HG02610 (cell line): ENCODE data around the gene STOM.

Experiments
- ATAC-seq: cut with Tn5 transposase; IDR thresholded peaks from one replicate; pipeline ENCODE4 v1.9.1; 2021; ENCODE audit warnings: mild to moderate bottlenecking, moderate library complexity; ENCODE audit not compliant: unreplicated experiment

Gene STOM

DNA sequence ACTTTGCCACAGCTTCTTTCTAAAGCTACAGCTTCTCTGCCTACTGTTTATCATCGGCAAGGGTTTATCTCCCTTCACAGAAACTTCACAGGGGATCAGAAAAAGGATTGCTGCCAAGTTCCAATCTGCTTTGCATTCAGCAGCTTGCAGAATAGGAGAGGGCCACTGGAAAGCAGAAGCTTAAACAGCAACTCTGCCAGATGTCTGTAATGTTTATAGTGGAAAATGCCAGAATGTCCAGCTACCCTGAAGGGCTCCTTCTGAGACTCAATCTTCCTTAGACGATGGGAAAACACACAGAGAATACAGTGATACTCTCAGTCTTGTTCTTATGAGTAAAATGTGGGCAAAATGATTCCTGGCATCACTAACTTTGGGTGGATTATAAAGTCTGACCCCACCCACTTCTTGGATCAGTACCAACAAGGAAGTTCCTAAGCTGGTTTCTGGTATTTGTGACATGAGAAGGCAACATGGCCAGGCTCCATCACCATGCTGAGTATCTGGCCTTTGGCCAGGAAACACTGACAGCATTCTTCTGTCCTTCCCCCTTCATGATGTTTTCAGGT is 19.0 kb downstream of the STOM start:
- no peak for ATAC-seq

DNA sequence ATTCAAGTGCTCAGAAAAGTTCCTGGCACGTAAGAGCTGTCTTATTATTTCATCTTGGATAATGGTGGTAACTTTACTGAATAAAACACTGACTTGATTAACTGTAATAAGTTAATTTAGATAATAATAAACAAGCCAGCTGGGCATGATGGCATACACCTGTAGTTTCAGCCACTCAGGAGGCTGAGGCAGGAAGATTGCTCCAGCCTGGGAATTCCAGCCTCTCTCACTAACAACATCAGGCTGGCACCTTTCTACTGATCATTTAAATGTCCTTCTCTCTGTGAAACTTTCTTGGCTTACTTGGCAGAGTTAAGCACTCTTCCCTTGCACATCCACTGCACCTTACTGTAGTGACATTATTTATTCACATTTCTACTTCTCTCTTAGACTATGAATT is 20.0 kb downstream of the STOM start:
- ATAC-seq, result no peak

DNA sequence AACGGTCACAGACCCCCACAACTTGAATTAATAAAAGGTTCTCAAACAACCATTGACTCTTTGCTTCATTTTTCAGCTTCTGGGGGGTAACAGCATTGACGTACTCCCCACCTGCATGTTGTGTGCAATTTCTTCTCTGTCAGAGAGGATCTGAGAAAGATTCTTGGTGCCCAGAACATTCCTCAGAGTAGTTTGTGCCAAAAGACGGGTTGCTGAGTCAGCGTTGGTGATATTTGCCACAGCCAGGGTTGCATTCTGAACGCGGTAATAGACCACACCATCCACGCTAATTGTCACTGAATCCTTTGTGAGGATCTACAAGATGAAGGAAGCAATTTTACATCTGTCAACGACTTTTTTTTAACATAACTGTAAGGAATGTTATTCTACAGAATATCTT is 21.0 kb downstream of the STOM start:
- no peak for ATAC-seq

DNA sequence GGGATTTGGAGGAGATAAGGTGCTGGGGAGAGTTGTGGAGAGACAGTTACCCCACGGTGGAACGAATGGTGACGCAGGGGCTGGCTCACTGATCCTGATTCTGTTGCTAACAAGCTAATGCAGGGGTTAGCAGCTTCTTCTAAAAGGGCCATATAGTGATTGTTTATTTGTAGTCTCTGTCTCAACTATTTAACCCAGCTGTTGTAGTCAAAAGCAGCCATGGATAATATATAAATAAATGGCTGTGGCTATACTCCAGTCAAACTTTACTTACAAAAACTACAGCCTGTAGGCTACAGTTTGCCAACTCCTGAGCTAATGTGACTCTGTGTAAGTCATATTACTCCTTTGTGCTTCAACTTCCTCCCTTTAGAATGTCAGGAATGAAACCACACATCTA is 21.8 kb downstream of the STOM start:
- no peak for ATAC-seq

DNA sequence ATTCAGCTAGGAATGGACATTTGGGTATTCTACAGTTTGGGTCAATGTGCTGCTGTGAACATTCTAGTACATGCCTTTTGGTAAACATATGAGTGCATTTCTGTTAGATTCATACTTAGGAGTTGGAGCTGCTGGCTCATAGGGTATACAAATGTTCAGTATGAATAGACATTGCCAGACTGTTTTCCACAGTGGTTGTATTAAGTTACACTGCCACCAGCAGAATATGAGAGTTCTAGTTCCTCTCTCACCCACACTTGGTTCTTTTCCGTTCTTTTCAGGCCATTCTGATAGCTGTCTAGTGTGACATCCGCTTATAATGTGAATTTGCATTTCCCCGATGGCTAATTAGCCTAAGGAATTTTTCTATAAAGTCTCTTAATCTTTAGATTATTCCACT is 25.0 kb downstream of the STOM start:
- no peak for ATAC-seq

DNA sequence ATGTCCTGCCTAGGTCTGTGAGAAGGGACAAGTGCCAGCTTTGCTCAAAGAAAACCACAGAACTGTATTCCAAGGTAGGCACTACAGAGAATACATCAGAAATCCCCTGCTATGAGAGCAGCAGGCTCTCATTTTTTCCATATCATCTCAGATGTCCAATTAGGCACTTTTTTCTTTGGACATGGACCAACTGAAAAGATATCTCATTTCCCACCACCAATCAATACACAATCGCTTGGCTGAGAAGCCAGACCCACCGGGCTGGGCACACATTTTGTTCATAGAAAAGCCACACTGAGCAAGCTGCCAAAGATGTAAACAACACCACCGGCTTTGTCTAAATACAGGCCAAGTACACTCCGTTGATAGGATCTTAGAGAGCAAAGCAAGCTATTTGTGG is 25.9 kb downstream of the STOM start:
- no peak for ATAC-seq

DNA sequence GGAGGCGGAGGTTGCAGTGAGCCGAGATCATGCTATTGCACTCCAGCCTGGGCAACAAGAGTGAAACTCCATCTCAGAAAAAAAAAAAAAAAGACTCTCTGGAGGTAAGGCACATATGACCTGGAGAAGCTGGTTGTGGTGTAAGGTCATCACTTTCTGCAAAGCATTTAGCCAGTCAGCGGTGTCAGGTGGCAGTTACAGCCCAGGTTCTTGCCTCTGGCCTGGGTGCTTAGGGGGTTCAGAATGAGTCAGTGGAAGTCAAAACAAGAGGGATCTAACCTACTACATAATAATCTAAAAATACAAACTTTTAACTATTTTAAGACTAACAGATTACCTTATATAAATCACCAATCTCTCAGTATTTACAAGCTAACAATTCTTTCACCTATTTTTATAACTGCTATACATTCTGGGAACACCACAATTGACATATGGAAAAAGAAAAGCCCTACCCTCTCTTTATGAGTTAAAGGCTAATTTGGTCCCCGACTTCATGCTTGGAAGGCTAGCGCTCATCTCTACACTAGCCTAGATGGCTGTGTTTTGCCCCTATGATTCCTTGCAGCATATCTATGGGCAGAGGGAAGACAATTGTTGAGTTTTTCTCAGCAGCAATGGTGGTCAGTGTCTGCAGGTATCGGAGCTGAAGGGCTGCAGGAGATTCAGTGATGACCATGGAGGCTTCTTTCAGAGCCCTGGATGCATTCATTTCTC is 29.2 kb downstream of the STOM start:
- ATAC-seq, result peak; percentile 95

DNA sequence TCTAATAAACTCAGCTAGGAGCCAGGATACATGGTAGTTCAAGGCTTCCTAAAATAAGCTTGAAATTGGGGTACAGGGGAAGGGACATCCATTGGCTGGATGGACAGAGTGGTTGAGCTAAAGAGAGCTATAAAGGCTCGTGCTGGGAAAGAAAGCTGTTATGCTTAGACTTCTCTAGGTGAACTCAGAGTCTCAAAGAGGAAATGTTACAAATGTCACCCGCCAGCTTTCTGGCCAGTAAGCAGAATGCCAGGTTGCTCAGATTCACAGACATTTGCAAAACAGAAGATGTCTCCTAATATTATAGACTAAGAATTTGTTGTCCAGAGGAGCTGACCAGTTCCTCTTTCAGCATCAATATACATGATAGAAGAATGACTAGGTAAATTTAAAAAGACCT is 30.6 kb downstream of the STOM start:
- no peak for ATAC-seq

DNA sequence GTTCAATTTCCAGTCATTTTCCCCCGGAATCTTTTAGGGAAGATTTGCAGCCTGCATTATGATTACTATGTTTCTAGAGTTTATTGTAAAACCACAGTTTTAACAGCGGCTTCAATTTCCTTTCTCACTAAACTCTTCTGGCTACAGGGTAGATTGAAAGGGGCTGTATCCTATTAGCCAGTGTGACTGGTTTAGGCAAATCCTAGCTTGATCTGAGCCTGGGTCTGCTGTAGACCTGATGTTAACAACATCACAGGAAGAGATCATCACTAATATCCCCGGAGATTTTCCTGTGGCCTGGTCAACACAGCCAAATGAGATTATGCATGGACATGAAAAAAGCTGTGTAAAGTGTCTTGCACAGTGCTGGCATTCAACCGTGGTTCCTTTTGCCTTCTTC is 33.4 kb downstream of the STOM start:
- ATAC-seq, result no peak

DNA sequence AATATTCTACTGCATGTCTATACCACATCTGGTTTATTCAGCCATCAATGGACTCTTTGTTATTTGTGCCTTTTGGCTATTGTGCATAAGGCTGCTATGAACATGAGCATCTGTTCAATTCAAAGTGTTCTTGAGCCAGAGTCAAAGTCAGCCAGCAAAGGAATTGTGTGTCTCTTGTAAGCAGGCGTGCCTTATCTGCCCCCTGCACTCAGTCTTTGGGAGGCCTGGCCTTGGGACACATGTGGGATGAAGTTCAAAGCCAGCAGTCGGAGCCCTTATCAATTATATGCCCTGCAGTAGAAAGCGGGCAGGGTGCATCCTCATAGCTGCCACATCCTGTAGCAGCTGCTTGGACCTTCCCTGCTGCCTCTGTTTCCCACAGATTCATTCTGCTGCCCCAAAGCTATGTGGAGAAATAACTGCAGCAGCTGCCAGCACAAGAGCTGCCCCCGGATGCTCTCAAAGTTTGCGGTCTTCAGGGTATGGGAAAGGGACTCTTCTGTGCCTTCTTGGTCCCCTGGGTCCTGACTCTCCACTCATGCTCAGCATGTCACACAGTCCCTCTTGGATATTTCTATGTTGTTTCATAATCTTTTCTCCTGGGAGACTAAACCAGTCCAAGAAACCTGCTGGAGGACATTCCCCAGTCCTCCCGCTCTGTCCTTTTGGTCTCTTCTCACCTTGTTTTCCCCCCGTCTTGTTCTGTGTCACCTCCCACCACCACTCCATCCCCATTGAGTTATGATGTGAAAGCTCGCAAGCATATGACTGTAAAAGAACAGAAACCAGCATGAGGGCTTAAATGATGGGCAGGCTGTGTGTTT is 35.9 kb downstream of the STOM start:
- no peak for ATAC-seq

DNA sequence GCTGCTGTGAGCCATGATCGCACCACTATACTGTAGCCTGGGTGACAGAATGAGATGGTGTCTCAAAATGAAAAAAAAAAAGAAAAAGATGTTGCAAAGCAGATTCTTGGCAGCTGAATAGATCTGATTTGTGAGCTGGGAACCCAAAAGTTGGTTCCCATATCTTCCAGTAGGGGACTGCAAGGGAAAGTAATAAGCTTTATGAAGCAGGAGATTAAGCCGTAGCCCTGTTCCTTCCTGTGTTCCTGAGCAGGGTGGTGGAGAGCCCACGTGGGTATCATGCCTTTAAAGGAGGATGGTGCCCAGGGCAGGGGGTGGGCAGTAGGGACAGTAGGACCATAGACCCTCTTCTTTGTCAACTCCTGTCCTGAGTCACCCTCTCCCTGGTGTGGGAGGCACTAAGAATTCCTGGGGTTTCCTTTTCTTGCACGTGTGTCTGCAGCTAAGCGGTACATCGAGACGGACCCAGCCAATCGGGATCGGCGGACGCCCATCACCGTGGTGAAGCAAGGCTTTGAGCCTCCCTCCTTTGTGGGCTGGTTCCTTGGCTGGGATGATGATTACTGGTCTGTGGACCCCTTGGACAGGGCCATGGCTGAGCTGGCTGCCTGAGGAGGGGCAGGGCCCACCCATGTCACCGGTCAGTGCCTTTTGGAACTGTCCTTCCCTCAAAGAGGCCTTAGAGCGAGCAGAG is 37.9 kb downstream of the STOM start:
- no peak for ATAC-seq

DNA sequence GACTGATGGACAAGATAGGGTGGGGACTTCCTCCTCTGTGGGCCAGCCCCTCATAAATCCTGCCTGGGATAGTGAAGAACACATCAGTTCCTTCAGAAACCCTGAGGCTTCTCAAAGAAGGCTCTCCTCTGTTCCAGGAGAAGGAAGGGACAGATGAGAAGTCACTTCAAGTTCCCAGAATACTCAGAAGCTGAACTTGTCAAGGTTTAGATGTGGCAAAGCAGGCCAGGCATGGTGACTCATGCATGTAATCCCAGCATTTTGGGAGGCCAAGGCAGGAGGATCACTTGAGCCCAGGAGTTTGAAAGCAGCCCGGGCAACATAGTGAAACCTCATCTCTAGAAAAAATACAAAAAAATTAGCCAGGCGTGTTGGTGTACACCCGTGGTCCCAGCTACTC is 38.5 kb downstream of the STOM start:
- ATAC-seq, result no peak

DNA sequence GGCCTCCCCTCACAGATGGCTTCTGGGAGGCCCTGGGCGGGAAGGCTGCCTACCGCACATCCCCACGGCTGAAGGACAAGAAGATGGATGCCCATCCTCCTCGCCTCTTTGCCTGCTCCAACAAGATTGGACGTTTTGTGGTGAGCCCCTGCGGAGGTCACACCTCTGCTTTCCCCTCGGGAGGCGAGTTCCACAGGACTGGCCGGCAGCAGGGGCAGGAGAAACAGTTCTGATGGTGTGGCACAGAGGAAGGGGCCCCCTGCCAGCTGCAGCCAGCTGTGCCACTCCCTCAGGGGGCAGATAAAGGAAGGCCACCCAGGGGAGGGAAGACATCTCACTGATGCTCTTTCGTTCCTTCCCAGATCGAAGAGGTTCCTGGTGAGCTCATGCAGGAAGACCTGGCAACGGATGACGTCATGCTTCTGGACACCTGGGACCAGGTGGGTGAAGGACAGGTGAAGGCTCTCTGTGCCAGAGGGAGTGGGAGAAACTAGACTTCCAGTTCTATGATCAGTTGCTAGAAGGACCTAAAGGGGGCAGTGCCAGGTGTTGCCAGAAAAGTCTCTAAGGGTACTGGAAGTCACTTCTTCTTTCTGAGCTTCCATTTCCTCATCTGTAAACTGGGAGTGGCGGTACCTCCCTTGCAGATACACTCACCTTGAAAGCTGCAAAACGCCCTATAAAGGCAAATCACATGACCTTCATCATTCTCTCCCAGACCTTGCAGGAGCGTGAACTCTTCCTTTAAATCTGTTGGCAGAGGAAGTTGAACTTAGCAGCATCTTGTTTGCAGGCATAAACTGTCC is 41.0 kb downstream of the STOM start:
- ATAC-seq, result no peak

DNA sequence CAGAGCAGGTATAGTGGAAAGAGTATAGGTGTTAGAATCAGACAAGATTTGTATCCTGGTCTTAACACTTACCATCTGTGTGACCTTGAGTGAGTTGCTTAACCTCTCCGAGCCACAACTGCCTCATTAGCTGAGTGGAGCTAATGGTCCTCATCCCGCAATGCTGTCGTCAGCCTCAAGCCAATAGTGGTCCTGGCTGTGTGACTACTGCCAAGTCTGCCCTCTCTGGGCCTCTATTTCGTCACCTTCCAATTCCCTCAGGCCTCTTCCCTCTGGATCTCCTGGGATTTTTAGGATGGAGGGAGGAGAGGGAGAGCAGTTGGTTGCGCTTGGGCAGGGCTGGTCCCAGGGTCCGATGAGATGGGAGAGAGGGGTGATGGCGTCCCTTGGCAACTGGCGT is 41.6 kb downstream of the STOM start:
- no peak for ATAC-seq

DNA sequence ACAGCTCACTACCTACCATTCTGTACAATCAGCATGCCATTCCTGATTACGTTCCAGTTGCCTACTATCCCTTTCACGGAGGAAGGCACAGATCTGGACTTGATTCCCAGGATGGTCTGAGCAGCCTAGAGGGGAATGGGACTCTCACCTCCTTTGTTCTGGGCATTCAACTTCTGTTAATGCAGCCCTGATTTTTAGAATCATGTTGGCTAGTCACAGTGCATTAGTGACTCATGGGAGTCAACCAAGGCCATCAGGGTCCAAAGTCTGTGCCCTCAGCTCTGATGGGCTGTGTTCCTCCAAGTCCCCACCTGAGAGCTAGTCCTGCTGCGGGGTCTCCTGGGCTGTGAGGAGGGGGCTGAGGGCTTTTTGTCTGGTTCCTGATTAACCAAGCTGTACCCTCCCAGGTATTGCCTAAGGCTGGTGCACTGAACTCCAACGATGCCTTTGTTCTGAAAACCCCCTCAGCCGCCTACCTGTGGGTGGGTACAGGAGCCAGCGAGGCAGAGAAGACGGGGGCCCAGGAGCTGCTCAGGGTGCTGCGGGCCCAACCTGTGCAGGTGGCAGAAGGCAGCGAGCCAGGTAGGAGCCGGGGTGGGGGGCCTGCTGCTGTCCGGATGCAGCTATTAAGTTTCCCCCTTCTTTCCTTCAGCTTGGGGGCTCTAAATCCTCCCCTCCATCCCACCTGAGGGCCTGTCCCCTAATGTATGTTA is 43.0 kb downstream of the STOM start:
- ATAC-seq, result no peak

DNA sequence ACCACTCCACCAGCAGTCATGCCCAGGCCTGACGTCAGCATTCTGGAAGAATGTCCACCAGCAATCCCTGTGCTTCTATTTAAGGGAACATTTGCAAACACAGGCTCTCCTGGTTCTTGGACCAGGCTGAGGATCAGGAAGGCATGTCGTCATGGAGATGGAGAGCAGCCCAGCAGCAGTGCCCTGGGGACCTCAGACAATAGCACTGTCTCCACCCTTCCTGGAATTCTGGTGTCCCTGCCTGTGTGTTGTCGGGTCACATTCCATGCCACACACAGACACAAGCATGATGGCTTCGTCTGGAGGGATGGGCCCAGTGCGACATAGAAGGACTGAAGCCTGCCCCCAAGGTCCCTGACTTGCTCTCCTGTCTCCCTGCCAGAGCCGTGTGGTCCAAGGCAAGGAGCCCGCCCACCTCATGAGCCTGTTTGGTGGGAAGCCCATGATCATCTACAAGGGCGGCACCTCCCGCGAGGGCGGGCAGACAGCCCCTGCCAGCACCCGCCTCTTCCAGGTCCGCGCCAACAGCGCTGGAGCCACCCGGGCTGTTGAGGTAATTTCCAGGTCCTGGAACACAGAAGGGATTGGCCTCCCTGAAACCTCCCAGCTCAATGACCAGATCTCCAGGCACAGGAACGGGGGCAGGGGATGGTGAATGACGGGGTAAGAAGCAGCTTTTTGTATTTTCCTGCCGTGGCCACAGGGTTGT is 43.8 kb downstream of the STOM start:
- no peak for ATAC-seq

DNA sequence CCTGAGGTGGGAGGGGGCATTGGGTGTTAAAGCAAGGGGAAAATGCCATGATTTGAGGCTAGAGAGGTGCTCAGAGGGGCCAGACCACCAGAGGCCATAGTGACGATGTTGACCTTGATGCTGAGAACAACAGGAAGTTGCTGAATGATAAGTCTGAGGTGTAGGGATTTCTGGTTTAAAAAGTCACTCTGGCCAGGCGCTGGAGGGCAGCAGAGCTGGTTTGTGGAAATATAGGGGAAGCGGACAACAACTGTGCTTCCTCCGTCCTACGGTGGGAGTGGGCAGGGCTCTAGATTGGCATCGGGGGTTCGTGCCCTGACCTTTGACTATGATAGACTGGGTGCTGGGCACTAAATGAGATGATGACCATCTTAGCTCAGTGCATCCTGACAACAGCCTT is 44.7 kb downstream of the STOM start:
- ATAC-seq, result no peak

DNA sequence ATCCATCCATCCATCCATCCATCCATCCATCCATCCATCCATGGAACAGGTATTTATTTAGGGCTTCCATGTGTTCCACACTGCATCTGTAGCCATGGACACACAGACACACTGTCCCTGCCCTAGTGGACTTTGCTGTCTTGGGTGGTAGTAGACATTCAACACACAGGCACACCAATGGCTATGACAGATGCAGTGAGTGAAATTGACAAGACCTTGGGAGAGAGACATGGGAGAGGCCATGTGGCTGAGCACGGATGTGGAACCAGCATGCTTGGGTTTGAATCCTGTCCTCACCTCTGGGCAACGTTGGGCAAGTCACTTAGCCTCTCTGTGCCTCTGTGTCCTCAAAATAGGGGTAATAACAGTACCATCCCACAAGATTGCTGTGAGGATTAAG is 45.3 kb downstream of the STOM start:
- ATAC-seq, result no peak

DNA sequence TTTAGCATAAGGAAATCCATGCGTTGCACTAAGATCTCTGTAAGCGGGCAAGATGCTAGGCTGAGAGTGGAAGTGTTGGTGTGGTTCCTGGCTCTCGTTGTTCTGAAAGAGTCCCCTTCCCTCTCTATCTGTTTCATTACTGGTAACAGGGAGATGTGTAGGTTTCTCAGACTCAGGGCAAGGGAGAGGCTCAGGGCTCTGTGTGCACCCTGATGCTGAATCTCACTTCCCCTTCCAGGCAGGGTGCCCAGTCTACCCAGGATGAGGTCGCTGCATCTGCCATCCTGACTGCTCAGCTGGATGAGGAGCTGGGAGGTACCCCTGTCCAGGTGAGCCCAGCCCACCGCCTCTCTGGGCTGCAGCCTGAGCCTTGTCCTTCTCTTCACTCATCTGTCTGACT is 45.7 kb downstream of the STOM start:
- ATAC-seq, result no peak
